KG1 (cell line): ENCODE results near the gene CATSPERB.
"Not testable (repeated sequence)": the region's sequence is repeated elsewhere in the genome, so short reads cannot be mapped to it uniquely, and the experiment has no call there.

Experiments used
- DNase-seq: peaks from one replicate; lab custom pipeline; 2025; lab: John Stamatoyannopoulos, UW

Gene CATSPERB

GRCh38 chr14:91731986-91732385 lies at the start of gene CATSPERB:
CATSPERB (minus strand) TSS chr14:91732086; CDS start chr14:91729479, 2,607 bp downstream.
- DNase-seq: no peak

- DNase-seq: no peak
Observed at GRCh38 chr14:91780452-91780851, 48.6 kb upstream of the CATSPERB start.

GRCh38 chr14:91778217-91778616 lies 46.3 kb upstream of the CATSPERB start:
- DNase-seq: no peak

GRCh38 chr14:91774140-91775096 lies 42.5 kb upstream of the CATSPERB start:
- no peak for DNase-seq

- no peak for DNase-seq
Observed at GRCh38 chr14:91770185-91770584, 38.3 kb upstream of the CATSPERB start.

- no peak for DNase-seq
Observed at GRCh38 chr14:91755570-91756295, 23.8 kb upstream of the CATSPERB start.

- no peak for DNase-seq
Observed at GRCh38 chr14:91754819-91755218, 22.9 kb upstream of the CATSPERB start.

GRCh38 chr14:91754185-91754584 lies 22.3 kb upstream of the CATSPERB start:
- DNase-seq: no peak

- no peak for DNase-seq
Observed at GRCh38 chr14:91753501-91754128, 21.7 kb upstream of the CATSPERB start.

- no peak for DNase-seq
Observed at GRCh38 chr14:91752961-91753360, 21.1 kb upstream of the CATSPERB start.

GRCh38 chr14:91751719-91752118 lies 19.8 kb upstream of the CATSPERB start:
- no peak for DNase-seq

- DNase-seq: no peak
Observed at GRCh38 chr14:91750634-91751198, 18.8 kb upstream of the CATSPERB start.

- no peak for DNase-seq
Observed at GRCh38 chr14:91749868-91750267, 18.0 kb upstream of the CATSPERB start.

GRCh38 chr14:91748049-91748448 lies 16.2 kb upstream of the CATSPERB start:
- DNase-seq: no peak

- no peak for DNase-seq
Observed at GRCh38 chr14:91745344-91745743, 13.5 kb upstream of the CATSPERB start.

GRCh38 chr14:91744068-91744480 lies 12.2 kb upstream of the CATSPERB start:
- no peak for DNase-seq

- DNase-seq: no peak
Observed at GRCh38 chr14:91743305-91743653, 11.4 kb upstream of the CATSPERB start.

- no peak for DNase-seq
Observed at GRCh38 chr14:91742621-91743304, 10.9 kb upstream of the CATSPERB start.

GRCh38 chr14:91739867-91740266 lies 8.0 kb upstream of the CATSPERB start:
- DNase-seq: not testable (repeated sequence)

- DNase-seq: no peak
Observed at GRCh38 chr14:91737619-91738018, 5.7 kb upstream of the CATSPERB start.

- DNase-seq: no peak
Observed at GRCh38 chr14:91732859-91733477, 1.1 kb upstream of the CATSPERB start.
